Suprapubic skin (tissue), 3 donors: Measurements from ENCODE around the gene LAP3.

ENCODE experiments used
- EP300 ChIP-seq: sonication (generic); formaldehyde crosslinking; IDR thresholded peaks from one replicate; pipeline ENCODE4 v1.6.1; 2017; ENCODE audit warnings: antibody characterized with exemption
- POLR2A ChIP-seq, 2 donors: fragments of 450-650 bp; IDR thresholded peaks; one replicate each; pipeline ENCODE4 v1.6.1; 2017; ENCODE audit warnings: antibody characterized with exemption in 2 of 2, mild to moderate bottlenecking in 2 of 2, moderate library complexity in 2 of 2
- TF ChIP-seq, protein P1 (sequence below), 2 donors: fragments of 200-600 bp in 1 of 2; fragments of 450-650 bp in 1 of 2; sonication (generic) in 1 of 2; IDR thresholded peaks; one replicate each; pipeline ENCODE4 v1.5.1; 2016 to 2019; ENCODE audit warnings: antibody characterized with exemption in 2 of 2, mild to moderate bottlenecking in 1 of 2, moderate library complexity in 1 of 2

- TF ChIP-seq, protein P1, sequence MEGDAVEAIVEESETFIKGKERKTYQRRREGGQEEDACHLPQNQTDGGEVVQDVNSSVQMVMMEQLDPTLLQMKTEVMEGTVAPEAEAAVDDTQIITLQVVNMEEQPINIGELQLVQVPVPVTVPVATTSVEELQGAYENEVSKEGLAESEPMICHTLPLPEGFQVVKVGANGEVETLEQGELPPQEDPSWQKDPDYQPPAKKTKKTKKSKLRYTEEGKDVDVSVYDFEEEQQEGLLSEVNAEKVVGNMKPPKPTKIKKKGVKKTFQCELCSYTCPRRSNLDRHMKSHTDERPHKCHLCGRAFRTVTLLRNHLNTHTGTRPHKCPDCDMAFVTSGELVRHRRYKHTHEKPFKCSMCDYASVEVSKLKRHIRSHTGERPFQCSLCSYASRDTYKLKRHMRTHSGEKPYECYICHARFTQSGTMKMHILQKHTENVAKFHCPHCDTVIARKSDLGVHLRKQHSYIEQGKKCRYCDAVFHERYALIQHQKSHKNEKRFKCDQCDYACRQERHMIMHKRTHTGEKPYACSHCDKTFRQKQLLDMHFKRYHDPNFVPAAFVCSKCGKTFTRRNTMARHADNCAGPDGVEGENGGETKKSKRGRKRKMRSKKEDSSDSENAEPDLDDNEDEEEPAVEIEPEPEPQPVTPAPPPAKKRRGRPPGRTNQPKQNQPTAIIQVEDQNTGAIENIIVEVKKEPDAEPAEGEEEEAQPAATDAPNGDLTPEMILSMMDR (IDR thresholded peaks at IDR 0.05) = no peak
- TF ChIP-seq EP300 = no peak
- TF ChIP-seq POLR2A (IDR thresholded peaks at IDR 0.05) = no peak
Observed at GRCh38 chr4:17552427-17552826, 24.6 kb upstream of the LAP3 start.
